ENCODE measurements around the gene TGM2.

DNA sequence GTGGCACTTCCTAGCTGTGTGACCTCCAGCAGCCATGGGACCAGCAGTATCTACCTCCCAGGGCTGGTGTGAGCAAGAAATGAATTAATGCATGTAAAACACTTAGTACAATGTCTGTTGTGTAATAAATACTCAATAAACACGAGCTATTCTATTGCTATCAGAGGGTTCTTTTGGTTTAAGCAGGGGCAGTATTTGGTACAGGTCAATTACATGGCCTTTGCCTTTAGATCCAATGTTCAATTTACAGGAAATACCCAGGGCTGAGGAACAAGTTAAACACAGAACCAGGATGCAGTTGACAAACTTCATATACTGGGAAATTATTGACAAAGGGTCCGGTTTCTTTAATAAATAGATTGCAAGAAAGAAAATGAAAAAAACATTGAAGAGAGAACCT is 2.9 kb downstream of the TGM2 start:
- no peak for TF ChIP-seq POLR2A (IDR thresholded peaks at IDR 0.05)
- TF ChIP-seq CTCF (IDR thresholded peaks at IDR 0.05): no peak

Data from esophagus squamous epithelium (tissue), 4 donors.